H7 (cell line): Measurements from ENCODE around the gene KIFC3. TPM values are rescaled to one million over a fixed set of nuclear protein-coding genes. Genes with fewer than 3 reads are reported as not detected.
"Not testable (repeated sequence)": the region's sequence is repeated elsewhere in the genome, so short reads cannot be mapped to it uniquely, and the experiment has no call there.

ENCODE experiments used
- DNase-seq: peaks from one replicate; pipeline ENCODE4 v3.0.0; 2012
- H3K27me3 ChIP-seq: 2 replicates; pipeline ENCODE4 v1.6.0; 2011; ENCODE audit warnings: mild to moderate bottlenecking, low read length; ENCODE audit not compliant: control insufficient read depth, insufficient read depth
- H3K36me3 ChIP-seq: replicated peaks from 2 replicates; pipeline ENCODE4 v1.5.1; 2011; ENCODE audit warnings: low read length; ENCODE audit not compliant: control insufficient read depth, insufficient read depth
- H3K4me3 ChIP-seq: 2 replicates; pipeline ENCODE4 v1.5.1; 2011; ENCODE audit warnings: low read depth, mild to moderate bottlenecking, control low read depth, low read length, moderate library complexity; ENCODE audit not compliant: insufficient read depth
- total RNA-seq: library from RNA; depleted of rRNA; stranded (reverse); fragments of >200 nt; shearing (Covaris generic); gene quantifications from 2 replicates; pipeline ENCODE4 v1.2.3, GENCODE V29; 2014; rRNA removed

The KIFC3 gene
- total RNA-seq, 1 experiment from 2014 or later, result 20.4 TPM

DNA sequence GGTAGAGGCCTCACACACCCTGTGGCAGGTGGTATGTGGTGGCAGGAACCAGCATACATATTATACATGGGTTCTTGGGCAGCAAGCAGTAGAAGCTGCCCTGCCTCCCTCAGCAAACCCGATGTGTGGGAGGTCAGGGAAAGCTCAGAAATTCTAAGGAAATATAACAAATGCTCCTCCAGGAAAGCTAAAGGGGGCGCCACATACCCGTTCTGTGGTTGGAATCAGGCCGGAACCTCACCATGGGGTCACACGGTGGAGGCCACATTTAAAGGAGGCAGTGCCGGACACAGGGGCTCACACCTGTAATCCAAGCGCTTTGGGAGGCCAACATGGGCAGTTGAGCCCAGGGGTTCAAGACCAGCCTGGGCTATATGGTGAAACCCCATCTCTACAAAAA, 79.1 kb downstream of the KIFC3 start:
- no peaks in the 10 kb centered on the region for H3K36me3 ChIP-seq
- peak; percentile 83 for DNase-seq
- H3K4me3 ChIP-seq, result no peak overlapping the region
- no peaks in the 10 kb centered on the region for H3K27me3 ChIP-seq

- Histone ChIP-seq H3K4me3 (no peak overlapping the region), H3K27me3 (no peaks in the 10 kb centered on the region), H3K36me3 (no peaks in the 10 kb centered on the region)
- DNase-seq, result peak; percentile 34
Measured at GRCh38 chr16:57722651-57723050, 79.6 kb downstream of the KIFC3 start.

DNA sequence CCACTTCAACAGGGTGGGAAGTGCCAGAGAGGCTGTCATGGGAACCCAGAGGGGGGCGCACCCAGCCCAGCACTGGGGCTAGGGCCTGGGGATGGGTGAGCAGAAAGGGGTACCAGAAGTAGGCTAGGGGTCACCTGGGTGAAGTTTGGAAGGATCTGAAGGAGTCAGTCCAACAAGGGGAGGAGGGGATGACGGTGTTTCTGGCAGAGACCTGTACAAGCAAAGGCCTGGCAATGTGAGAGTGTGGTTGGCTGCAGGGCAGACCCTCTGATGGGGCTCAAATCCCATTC, 80.1 kb downstream of the KIFC3 start:
- no peak for DNase-seq
- H3K36me3 ChIP-seq, result no peaks in the 10 kb centered on the region
- H3K4me3 ChIP-seq, result no peak overlapping the region
- no peaks in the 10 kb centered on the region for H3K27me3 ChIP-seq

GRCh38 chr16:57721356-57722209, 80.7 kb downstream of the KIFC3 start:
- peak; percentile 29 for DNase-seq
- Histone ChIP-seq H3K4me3 (no peak overlapping the region), H3K36me3 (no peaks in the 10 kb centered on the region), H3K27me3 (no peaks in the 10 kb centered on the region)

- DNase-seq, result peak; percentile 68
- H3K27me3 ChIP-seq, result no peaks in the 10 kb centered on the region
- no peak overlapping the region for H3K4me3 ChIP-seq
- no peaks in the 10 kb centered on the region for H3K36me3 ChIP-seq
Measured at GRCh38 chr16:57720142-57720575, 82.1 kb downstream of the KIFC3 start.

DNA sequence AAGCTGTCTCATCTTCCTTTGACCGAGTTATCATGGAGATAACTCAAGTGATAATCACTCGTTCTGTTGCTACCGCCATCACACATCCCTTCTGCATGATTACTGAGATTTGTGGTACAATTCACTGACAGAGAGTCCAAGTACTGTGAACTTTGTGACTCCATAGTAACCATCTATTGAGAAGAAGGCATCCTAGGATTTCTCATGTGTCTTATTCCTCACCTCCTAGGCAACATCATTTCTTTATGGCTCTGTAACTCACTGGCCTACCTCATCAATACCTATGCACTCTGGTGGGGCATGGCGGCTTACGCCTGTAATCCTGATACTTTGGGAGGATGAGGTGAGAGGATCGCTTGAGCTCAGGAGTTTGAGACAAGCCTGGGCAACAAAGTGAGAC, 88.2 kb downstream of the KIFC3 start:
- no peaks in the 10 kb centered on the region for H3K27me3 ChIP-seq
- no peak for DNase-seq
- H3K36me3 ChIP-seq, result no peaks in the 10 kb centered on the region
- H3K4me3 ChIP-seq, result no peak overlapping the region

GRCh38 chr16:57713596-57713995, 88.7 kb downstream of the KIFC3 start:
- H3K27me3 ChIP-seq, result no peaks in the 10 kb centered on the region
- no peak overlapping the region for H3K4me3 ChIP-seq
- H3K36me3 ChIP-seq, result no peaks in the 10 kb centered on the region
- DNase-seq, result no peak

- H3K4me3 ChIP-seq, H3K36me3 ChIP-seq, DNase-seq, H3K27me3 ChIP-seq: not testable (repeated sequence)
Measured at GRCh38 chr16:57712569-57712968, 89.7 kb downstream of the KIFC3 start.

GRCh38 chr16:57711993-57712392, 90.3 kb downstream of the KIFC3 start:
- H3K27me3 ChIP-seq, result no peaks in the 10 kb centered on the region
- no peak overlapping the region for H3K4me3 ChIP-seq

DNA sequence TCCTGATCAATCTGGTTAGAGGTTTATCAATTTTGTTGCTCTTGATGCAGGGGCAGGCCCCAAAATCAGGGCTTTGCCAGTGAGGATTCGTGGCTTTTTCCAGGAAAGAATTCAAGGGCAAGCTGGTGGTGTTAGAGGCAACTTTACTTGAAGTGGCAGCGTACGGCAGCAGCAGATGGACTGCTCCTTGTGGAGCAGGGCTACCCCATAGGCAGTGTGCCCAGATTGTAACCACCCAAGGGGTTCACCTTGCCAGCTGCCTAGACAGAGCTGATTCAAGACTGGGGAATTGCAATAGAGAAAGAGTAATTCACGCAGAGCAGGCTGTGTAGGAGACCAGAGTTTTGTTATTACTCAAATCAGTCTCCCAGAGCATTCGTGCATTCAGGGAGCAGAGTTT, 90.9 kb downstream of the KIFC3 start:
- Histone ChIP-seq H3K36me3 (no peaks in the 10 kb centered on the region), H3K27me3 (no peaks in the 10 kb centered on the region)
- DNase-seq, result no peak

More at GRCh38 chr16:57711993-57712392, 90.3 kb downstream of the KIFC3 start:
- DNase-seq, result no peak
- H3K36me3 ChIP-seq, result no peaks in the 10 kb centered on the region

DNA sequence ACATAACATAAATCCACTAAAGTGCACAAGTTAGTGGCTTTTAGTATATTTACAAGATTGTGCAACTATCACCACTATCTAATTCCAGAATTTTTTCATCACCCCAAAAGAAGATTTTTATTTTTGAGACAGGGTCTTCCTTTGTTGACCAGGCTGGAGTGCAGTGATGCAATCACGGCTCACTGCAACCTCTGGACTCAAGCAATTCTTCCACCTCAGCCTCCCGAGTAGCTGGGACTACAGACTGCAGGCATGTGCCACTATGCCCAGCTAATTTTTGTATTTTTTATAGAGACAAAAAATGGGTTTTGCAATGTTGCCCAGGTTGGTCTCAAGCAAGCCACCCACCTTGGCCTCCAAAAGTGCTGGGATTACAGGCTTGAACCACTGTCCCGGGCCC, 92.6 kb downstream of the KIFC3 start:
- Histone ChIP-seq H3K27me3 (no peaks in the 10 kb centered on the region), H3K36me3 (no peaks in the 10 kb centered on the region), H3K4me3 (no peak overlapping the region)
- DNase-seq, result no peak

More for the DNA sequence above, 90.9 kb downstream of the KIFC3 start:
- no peak overlapping the region for H3K4me3 ChIP-seq

Other genes with a start within 250 kb of the KIFC3 start
- gene ADGRG1, start 173.9 kb downstream of the KIFC3 start, total RNA-seq, result 0.38 and 0.44 TPM in 2 replicates
- 0.07 and 0.67 TPM in 2 replicates for gene ADGRG3, start 134.2 kb downstream of the KIFC3 start, total RNA-seq
- gene DRC7, start 107.7 kb downstream of the KIFC3 start, total RNA-seq, result 0.03 TPM in 1 of 2 replicates, not detected in the other
- 65.0 and 80.6 TPM in 2 replicates for gene KATNB1, start 66.7 kb downstream of the KIFC3 start, total RNA-seq
- not detected in 2 replicates for gene CNGB1, start 168.6 kb upstream of the KIFC3 start, total RNA-seq
- 3.1 and 3.4 TPM in 2 replicates for gene ZNF319, start 198.2 kb upstream of the KIFC3 start, total RNA-seq
- 20.0 and 23.9 TPM in 2 replicates for gene USB1, start 198.9 kb upstream of the KIFC3 start, total RNA-seq
- 58.2 and 60.7 TPM in 2 replicates for gene MMP15, start 223.3 kb upstream of the KIFC3 start, total RNA-seq